HTERT RPE-1 (cell line): ENCODE results near the gene IFIT1.
"Not testable (repeated sequence)": the region's sequence is repeated elsewhere in the genome, so short reads cannot be mapped to it uniquely, and the experiment has no call there.

ENCODE experiments used
- in situ Hi-C: fragments of 300-500 bp; cut with MboI; formaldehyde crosslinking; loops from 4 replicates; pipeline ENCODE4 v1.14.3; 2020; ENCODE audit warnings: low sequenced_read_pairs

The IFIT1 gene

GRCh38 chr10:89395141-89395540 is 2.7 kb downstream of the IFIT1 start:
- in situ Hi-C loops = no loop called here

- in situ Hi-C loops = no loop called here
Observed at GRCh38 chr10:89398003-89398749, 5.8 kb downstream of the IFIT1 start.

GRCh38 chr10:89399956-89400355 is 7.5 kb downstream of the IFIT1 start:
- in situ Hi-C loops = no loop called here

GRCh38 chr10:89403043-89403442 is 10.6 kb downstream of the IFIT1 start:
- in situ Hi-C loops = no loop called here

- in situ Hi-C loops = no loop called here
Observed at GRCh38 chr10:89404104-89405047, 12.0 kb downstream of the IFIT1 start.

GRCh38 chr10:89406178-89406577 is 13.8 kb downstream of the IFIT1 start:
- in situ Hi-C loops = not testable (repeated sequence)

- in situ Hi-C loops = not testable (repeated sequence)
Observed at GRCh38 chr10:89407792-89408191, 15.4 kb downstream of the IFIT1 start.

- in situ Hi-C loops = not testable (repeated sequence)
Observed at GRCh38 chr10:89409282-89409681, 16.9 kb downstream of the IFIT1 start.

- in situ Hi-C loops = not testable (repeated sequence)
Observed at GRCh38 chr10:89410551-89410950, 18.1 kb downstream of the IFIT1 start.

- in situ Hi-C loops = not testable (repeated sequence)
Observed at GRCh38 chr10:89411135-89411534, 18.7 kb downstream of the IFIT1 start.

GRCh38 chr10:89412276-89412675 is 19.9 kb downstream of the IFIT1 start:
- in situ Hi-C loops = not testable (repeated sequence)

- in situ Hi-C loops = no loop called here
Observed at GRCh38 chr10:89413398-89413912, 21.0 kb downstream of the IFIT1 start.

GRCh38 chr10:89414146-89414878 is 21.9 kb downstream of the IFIT1 start, which contains the start of gene IFIT5:
IFIT5 (plus strand) TSS chr10:89414568; CDS start chr10:89414799, 231 bp downstream.
- in situ Hi-C loops = no loop called here

GRCh38 chr10:89414879-89415821 is 22.7 kb downstream of the IFIT1 start:
- in situ Hi-C loops = no loop called here

GRCh38 chr10:89416465-89416864 is 24.0 kb downstream of the IFIT1 start:
- in situ Hi-C loops = no loop called here

GRCh38 chr10:89419548-89419947 is 27.1 kb downstream of the IFIT1 start:
- in situ Hi-C loops = no loop called here

- in situ Hi-C loops = no loop called here
Observed at GRCh38 chr10:89421018-89421476, 28.6 kb downstream of the IFIT1 start.

GRCh38 chr10:89425000-89425399 is 32.6 kb downstream of the IFIT1 start:
- in situ Hi-C loops = loop anchor here (25.0 kb wide), 1 partner anchor 137 kb away; no protein-coding TSS in a partner anchor

GRCh38 chr10:89426230-89426868 is 33.9 kb downstream of the IFIT1 start:
- in situ Hi-C loops = loop anchor here (25.0 kb wide), 1 partner anchor 136 kb away; no protein-coding TSS in a partner anchor
